GM23248 (cell line): ENCODE results near the gene LMAN2.

Experiments used
- EZH2 ChIP-seq: fragments of 200-600 bp; sonication (generic); IDR thresholded peaks from 2 replicates; pipeline ENCODE4 v1.6.1; 2018; ENCODE audit warnings: antibody characterized with exemption, mild to moderate bottlenecking; ENCODE audit not compliant: insufficient read depth, poor library complexity, severe bottlenecking
- EZH2phosphoT487 ChIP-seq: fragments of 200-600 bp; sonication (generic); IDR thresholded peaks from 2 replicates; pipeline ENCODE4 v1.6.1; 2018; ENCODE audit warnings: antibody characterized with exemption, moderate library complexity, mild to moderate bottlenecking, low read depth; ENCODE audit not compliant: insufficient read depth

DNA sequence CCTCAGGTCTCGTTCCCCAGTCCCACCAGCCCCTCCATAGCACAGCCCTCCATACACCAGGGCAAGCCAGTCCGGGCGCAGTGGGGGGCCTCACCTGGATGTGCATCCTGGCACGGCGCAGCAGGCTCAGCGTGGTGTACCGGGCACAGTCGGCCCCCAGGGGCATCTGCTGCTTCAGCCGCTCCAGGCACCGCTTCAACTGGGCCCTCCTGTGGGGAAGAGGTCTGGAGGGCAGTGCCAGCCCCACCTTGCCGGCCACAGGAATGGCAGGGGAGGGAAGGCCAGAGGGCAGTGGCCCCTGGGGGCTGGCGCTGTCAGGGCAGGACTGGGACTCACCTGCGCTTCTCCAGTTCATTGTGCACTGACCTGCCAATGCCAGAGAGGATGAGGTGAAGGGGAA lies 41.1 kb downstream of the LMAN2 start:
- TF ChIP-seq EZH2 = no peak
- TF ChIP-seq EZH2phosphoT487 = no peak
